HG03135 (cell line): Measurements from ENCODE around the gene TSC22D2.
"Not testable (repeated sequence)": the region's sequence is repeated elsewhere in the genome, so short reads cannot be mapped to it uniquely, and the experiment has no call there.

Experiments
- ATAC-seq: cut with Tn5 transposase; IDR thresholded peaks from one replicate; pipeline ENCODE4 v1.9.1; 2021; ENCODE audit warnings: mild to moderate bottlenecking, moderate library complexity; ENCODE audit not compliant: unreplicated experiment

The TSC22D2 gene

GRCh38 chr3:150446470-150446977 is 38.4 kb downstream of the TSC22D2 start:
- no peak for ATAC-seq

- no peak for ATAC-seq
These were observed 39.0 kb downstream of the TSC22D2 start for GRCh38 chr3:150447084-150447483.

GRCh38 chr3:150447631-150448465 is 39.8 kb downstream of the TSC22D2 start:
- no peak for ATAC-seq

DNA sequence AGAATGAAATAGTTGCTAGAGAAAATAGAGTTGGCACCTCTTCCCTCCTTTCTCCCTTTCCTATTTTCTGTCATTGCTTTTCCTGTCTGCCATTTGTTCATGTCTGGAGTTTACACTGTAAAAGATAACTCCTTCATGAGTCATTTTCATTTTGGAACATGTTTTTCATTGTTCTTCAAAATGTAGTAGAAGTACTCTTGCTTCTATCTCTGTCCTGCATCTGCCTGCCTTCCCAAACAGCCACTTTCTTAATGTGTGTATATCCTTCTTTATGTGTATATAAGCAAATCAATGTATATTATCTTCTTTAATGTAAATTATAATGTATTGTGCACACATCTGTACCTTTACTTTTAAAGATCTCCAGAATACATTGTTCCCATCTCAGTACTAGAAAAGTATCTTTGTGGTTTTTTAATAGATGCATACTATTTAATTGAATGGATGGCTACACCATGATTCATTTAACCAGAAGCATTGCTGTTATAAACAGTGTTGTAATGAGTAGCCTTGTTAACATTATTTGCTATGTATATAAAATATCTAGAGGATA is 41.1 kb downstream of the TSC22D2 start:
- ATAC-seq: no peak

DNA sequence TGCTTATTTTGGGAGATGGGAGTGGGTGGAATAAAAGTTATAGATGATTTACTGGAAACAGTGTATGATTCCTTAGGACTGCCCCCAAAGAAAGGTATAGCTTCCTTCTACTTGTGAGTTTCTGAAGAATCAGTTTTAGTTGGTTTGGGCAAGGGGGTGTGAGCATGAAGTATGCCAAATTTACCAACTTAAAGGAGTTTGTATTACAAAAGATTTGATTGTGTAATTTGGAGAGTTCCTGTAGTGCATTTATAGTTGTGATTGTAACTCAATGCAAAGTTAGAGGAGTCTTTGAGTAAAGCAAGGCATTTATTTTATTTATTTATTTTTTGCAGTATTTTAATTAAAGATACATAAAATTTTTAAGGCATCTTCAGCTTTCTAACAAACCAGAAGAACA is 42.8 kb downstream of the TSC22D2 start:
- ATAC-seq: no peak

- ATAC-seq: no peak
These were observed 43.4 kb downstream of the TSC22D2 start for GRCh38 chr3:150451329-150452048.

DNA sequence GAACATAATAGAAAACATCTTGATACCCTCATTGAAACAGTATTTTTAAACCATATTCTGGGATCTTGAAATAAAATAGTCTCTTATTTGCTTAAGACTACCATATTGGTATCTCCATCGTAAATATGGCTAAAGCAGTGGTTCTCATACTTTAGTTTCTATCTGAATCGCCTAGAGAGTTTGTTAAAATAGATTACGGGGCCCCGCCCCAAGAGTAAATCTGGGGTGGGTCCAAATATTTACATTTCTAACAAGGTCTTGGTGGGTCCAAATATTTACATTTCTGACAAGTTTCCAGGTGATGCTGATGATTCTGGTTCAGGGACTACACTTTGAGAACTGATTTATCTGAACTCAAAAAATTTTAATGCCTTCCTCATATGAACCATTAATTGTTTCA is 45.3 kb downstream of the TSC22D2 start:
- no peak for ATAC-seq

DNA sequence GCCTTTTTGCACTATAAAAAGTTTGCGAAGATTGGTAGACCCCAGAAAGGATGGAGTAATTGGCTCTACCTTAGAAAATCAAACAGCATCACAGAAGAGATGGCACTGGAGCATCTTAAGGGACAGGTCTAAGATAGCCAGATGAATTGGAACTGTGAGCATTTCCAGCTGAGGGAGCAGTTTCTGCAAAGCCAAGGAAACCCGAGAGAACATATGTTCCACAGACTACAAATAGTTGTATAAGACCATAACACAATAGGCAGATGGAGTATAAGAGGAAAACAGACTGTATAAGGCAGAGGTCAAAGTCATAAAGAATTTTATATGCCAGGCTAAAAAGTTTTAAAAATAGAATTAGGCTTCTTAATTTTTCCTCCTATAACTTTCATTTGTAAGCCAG is 46.0 kb downstream of the TSC22D2 start:
- ATAC-seq: no peak

DNA sequence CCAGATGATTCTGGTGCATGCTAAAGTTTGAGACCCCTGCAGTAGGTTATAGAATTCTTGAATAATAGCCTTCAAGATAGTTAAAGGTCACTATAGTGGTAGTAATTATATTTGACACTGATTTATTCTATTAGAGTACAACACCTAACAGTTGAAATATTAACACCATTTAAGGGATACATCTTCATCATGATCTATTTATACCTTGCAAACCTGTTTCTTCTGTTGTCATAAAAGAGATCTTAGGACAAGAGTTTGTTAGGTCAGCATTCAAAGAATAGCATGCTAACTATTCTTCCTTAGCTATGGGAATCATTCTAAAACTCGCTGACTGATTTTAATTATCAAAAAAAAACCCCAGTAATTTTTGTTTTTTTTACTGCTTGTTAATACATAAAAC is 46.5 kb downstream of the TSC22D2 start:
- ATAC-seq: no peak

- no peak for ATAC-seq
These were observed 47.2 kb downstream of the TSC22D2 start for GRCh38 chr3:150455341-150455740.

- ATAC-seq: no peak
These were observed 49.9 kb downstream of the TSC22D2 start for GRCh38 chr3:150458001-150458400.

DNA sequence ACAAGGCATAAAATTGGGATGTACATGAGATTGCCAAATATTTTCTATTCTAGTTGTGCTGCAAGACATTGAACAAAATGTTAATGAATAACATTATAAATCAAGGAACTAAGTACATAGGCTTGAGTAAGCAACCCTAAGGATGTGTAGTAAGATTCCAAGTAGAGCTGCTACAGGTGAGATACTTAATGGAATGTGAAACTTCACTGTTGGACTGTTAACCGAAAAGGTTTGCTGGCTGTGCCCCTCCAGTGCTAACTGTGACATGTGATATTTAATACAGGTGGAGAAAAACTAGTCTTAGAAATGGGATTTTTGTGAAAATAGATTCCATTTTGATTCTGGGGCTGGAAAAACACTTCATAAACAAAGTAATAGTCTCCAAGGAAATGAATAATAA is 52.4 kb downstream of the TSC22D2 start:
- ATAC-seq: no peak

GRCh38 chr3:150461399-150461798 is 53.3 kb downstream of the TSC22D2 start:
- ATAC-seq: no peak

DNA sequence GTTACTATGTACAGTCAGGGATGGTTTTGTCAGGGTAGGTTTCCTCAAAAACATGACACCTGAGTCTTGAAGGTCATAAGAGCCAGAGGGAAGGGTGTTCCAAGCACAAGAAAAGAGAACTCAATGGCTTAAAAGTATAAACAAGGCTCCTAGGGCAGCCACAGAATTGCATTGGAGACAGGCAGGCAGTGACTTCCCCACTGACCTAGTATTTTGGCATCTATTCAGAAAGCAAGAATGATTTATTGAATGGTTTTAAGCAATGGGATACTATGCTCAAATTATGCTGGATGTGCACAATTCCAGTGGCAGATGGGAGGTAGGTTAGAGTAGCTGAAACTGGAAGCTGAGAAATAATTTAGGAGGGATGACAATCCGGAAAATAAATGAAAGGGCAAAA is 54.0 kb downstream of the TSC22D2 start:
- no peak for ATAC-seq

DNA sequence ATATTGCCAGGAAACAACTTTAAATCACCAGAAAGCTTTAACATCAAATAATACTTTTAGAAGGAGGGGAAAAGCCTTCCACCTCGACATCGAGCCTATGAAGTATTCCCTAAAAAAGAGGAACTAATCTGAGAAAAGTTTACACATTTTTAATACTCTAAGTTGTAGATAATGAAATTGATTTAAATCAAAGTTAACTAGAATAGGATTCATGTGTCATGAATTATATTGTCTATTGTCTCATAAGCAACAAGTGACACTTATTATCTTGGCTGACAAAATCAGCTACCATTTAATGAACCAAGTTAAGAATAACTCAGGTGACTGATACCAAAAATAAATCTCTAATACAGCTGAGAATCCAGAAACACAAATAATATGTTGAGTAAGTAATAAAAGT is 56.6 kb downstream of the TSC22D2 start:
- ATAC-seq: no peak

DNA sequence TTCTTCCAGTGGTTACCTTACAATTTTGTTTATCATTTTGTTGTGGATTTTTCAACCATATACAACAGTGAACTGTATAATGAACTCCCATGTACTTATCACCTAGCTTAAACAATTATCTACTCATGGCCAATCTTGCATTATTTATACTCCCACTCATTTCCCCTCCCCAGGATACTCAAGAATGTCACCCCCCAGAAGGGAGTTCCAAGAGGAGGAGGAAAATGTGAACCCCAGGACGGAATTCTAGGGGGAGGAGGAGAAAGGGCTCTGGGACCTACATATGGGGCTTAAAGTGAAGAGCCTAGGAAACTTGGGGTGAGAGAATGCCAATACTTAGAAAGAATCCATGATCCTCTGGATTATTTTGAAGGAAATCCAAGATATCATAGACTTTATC is 59.3 kb downstream of the TSC22D2 start:
- no peak for ATAC-seq

GRCh38 chr3:150469031-150469930 is 61.2 kb downstream of the TSC22D2 start:
- ATAC-seq: no peak

- ATAC-seq: no peak
These were observed 62.0 kb downstream of the TSC22D2 start for GRCh38 chr3:150469931-150470740.

GRCh38 chr3:150472421-150472820 is 64.3 kb downstream of the TSC22D2 start:
- ATAC-seq: no peak

- not testable (repeated sequence) for ATAC-seq
These were observed 65.1 kb downstream of the TSC22D2 start for GRCh38 chr3:150473161-150473560.
